NCI-H345 treated with DMSO at 0.1 percent for 48 hours (cell line): ENCODE results near the gene DNASE1.

Source experiments
- DNase-seq: peaks from one replicate; lab custom pipeline; 2025; ENCODE audit not compliant: unreplicated experiment; lab: John Stamatoyannopoulos, UW

DNASE1 gene

GRCh38 chr16:3694051-3694450 is 39.6 kb downstream of the DNASE1 start:
- no peak for DNase-seq

GRCh38 chr16:3695610-3696369 is 41.3 kb downstream of the DNASE1 start:
- DNase-seq: no peak

GRCh38 chr16:3696425-3697218 is 42.1 kb downstream of the DNASE1 start:
- DNase-seq: no peak

- no peak for DNase-seq
Observed at GRCh38 chr16:3698941-3699340, 44.5 kb downstream of the DNASE1 start.

GRCh38 chr16:3701531-3701930 is 47.0 kb downstream of the DNASE1 start:
- DNase-seq: no peak

- DNase-seq: no peak
Observed at GRCh38 chr16:3702082-3702481, 47.6 kb downstream of the DNASE1 start.

GRCh38 chr16:3706253-3707012 is 51.9 kb downstream of the DNASE1 start:
- no peak for DNase-seq
